ENCODE results near the gene FN1.

FN1 gene

GRCh38 chr2:215434447-215435279, 1.2 kb downstream of the FN1 start:
- TF ChIP-seq CTCF (IDR thresholded peaks at IDR 0.05) = no peak
- peak overlapping the region; percentile 85 to 98 for H3K27ac ChIP-seq
- H3K36me3 ChIP-seq = peaks cover 5 to 14% (median 6%) of the 10 kb centered on the region in 3 donors
- peaks cover 0 to 62% (median 22%) of the 10 kb centered on the region in 4 donors for H3K4me1 ChIP-seq
- no peak for DNase-seq
- intact Hi-C loops (cut with DNase I; ENCODE audit: low total_unique reads) = no loop called here
- H3K4me3 ChIP-seq = peak overlapping the region; percentile 80 to 89
- no peaks in the 10 kb centered on the region for H3K9me3 ChIP-seq
- no peaks in the 10 kb centered on the region for H3K27me3 ChIP-seq

DNA sequence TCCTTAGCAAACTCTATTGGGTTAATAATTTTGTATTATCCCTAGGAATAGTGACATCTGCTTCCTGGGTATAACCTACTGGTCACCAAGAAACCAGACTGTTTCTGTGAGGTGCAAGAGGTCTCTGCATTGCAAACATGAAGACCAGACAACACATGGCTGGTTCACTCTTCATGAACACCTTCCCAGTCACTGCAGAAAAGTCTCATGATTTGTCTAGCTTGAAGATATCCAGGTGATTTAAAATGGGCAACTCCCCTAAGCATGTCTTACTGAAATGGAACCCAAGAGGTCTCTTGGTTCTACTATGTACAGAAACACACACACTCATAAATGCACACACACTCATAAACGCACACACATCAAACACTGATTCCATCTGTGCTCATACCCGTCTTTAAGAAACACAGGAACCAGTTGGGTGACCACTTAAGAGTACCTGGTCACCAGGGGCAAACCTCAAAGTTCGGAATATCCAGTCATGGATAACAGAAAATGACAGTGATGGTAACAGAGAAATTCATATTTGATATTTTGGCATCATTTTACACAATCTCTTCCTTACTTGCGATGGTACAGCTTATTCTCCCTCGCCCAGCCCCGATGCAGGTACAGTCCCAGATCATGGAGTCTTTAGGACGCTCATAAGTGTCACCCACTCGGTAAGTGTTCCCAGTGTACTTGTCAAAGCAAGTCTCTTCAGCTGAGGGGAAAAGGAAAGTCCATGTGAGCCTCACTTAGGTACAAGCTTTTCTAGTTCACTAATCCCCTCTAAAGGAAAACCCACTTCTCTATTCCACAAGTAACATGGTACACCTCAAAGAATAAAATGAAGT, 2.9 kb downstream of the FN1 start:
- intact Hi-C loops (cut with DNase I; ENCODE audit: low total_unique reads) = no loop called here
- TF ChIP-seq CTCF (IDR thresholded peaks at IDR 0.05) = no peak

DNA sequence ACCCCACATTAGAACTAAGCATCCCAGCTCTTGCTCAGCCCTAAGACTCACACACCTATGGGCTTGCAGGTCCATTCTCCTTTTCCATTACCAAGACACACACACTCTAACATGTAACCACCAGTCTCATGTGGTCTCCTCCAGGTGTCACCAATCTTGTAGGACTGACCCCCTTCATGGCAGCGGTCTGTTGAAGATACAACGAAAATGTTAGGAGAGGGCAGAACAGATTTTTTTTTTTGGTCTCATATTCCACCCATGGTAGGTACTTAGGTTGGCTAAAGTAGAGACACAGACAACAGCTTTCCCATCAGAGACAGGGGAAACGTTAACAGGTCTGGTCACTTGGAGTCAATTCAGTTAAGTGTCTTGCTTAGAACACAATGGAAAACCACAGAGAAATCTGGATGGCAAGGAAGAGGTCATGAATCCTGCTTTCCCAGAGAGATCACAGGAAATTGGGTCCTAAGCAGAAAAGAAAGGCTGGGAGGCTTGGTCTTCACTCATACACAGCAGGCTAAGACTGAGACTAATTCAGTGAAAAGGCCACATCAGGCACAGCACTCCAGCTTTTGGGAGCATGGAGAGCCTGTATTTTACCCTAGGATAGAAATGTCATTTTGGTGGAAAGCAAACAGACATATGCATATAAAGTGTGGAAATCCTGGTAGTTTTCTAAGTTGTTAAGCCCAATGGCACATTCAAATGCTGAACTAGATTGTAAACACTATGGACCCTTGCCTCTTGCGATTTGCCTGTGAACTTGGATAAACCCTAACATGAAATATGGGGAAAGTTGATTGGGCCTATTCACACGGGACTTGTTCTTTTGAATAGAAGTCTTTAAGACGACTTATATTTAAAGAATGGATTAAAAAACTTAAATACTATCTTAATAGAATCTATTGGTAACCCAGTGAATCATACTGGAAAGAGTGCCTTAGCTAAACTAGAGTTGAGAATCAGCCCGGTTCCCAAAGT, 3.8 kb downstream of the FN1 start:
- no peaks in the 10 kb centered on the region for H3K9me3 ChIP-seq
- H3K36me3 ChIP-seq = peaks cover 25 to 39% (median 29%) of the 10 kb centered on the region in 3 donors
- H3K4me3 ChIP-seq = peak overlapping the region; percentile 80 to 89
- intact Hi-C loops (cut with DNase I; ENCODE audit: low total_unique reads) = no loop called here
- no peak for TF ChIP-seq CTCF (IDR thresholded peaks at IDR 0.05)
- DNase-seq = no peak
- H3K27ac ChIP-seq = peak overlapping the region; percentile 85 to 98
- H3K4me1 ChIP-seq = peaks cover 0 to 61% (median 16%) of the 10 kb centered on the region in 4 donors
- no peaks in the 10 kb centered on the region for H3K27me3 ChIP-seq

More for the DNA sequence above, 2.9 kb downstream of the FN1 start:
- H3K4me3 ChIP-seq = peak overlapping the region; percentile 80 to 89
- no peak for DNase-seq
- no peaks in the 10 kb centered on the region for H3K9me3 ChIP-seq
- peak overlapping the region; percentile 85 to 98 for H3K27ac ChIP-seq
- peaks cover 16 to 30% (median 20%) of the 10 kb centered on the region in 3 donors for H3K36me3 ChIP-seq
- no peaks in the 10 kb centered on the region for H3K27me3 ChIP-seq
- H3K4me1 ChIP-seq = peaks cover 0 to 62% (median 18%) of the 10 kb centered on the region in 4 donors

DNA sequence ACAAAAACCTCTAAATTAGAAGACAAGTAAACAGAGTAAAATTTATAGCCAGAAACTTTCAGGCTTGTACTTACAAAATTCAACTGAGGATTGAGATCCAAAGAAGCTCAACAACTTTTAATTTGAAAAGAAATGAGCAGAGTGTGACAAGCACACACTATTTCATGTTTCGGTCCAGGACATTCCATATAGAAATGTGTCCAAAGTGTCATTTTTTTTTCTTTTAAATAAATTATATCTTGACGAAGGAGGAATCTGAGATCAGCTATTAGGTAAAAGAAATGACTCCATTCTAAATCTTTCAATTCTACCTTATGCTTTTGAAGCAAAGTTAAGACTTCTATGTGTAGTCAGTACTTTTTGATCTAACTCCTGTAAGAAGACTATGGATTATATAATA, 4.6 kb downstream of the FN1 start:
- peaks cover 0 to 63% (median 16%) of the 10 kb centered on the region in 4 donors for H3K4me1 ChIP-seq
- peak overlapping the region; percentile 85 to 98 for H3K27ac ChIP-seq
- no peaks in the 10 kb centered on the region for H3K9me3 ChIP-seq
- TF ChIP-seq CTCF (IDR thresholded peaks at IDR 0.05) = no peak
- peaks cover 33 to 47% (median 35%) of the 10 kb centered on the region in 3 donors for H3K36me3 ChIP-seq
- intact Hi-C loops (cut with DNase I; ENCODE audit: low total_unique reads) = no loop called here
- H3K27me3 ChIP-seq = no peaks in the 10 kb centered on the region
- no peak for DNase-seq
- peak overlapping the region in 1 of 2 donors; percentile 89 for H3K4me3 ChIP-seq

Measured in tibial artery (tissue), 4 donors.